H1 (cell line): Measurements from ENCODE around the gene SPATS1. TPM values are rescaled to one million over a fixed set of nuclear protein-coding genes. Genes with fewer than 3 reads are reported as not detected.

Source experiments
- CEBPB ChIP-seq: IDR thresholded peaks from 2 replicates; pipeline ENCODE4 v1.6.1; 2012; ENCODE audit warnings: low read depth, low read length
- JUN ChIP-seq: IDR thresholded peaks from 2 replicates; pipeline ENCODE4 v1.6.1; 2011; ENCODE audit warnings: low read depth, mild to moderate bottlenecking, improper control_type of control experiment, low read length
- SIRT6 ChIP-seq: IDR thresholded peaks from one replicate; pipeline ENCODE4 v1.7.1; 2012; ENCODE audit warnings: low read length, inconsistent platforms
- TCF12 ChIP-seq: IDR thresholded peaks from 2 replicates; pipeline ENCODE4 v1.6.1; 2011; ENCODE audit warnings: low read depth, mild to moderate bottlenecking, low read length
- TEAD4 ChIP-seq: IDR thresholded peaks from 2 replicates; pipeline ENCODE4 v1.6.1; 2012; ENCODE audit warnings: low read depth, low read length, inconsistent platforms, mixed read lengths
- polyA plus RNA-seq, 7 experiments: library from polyadenylated mRNA; depleted of rRNA in 3 of 7; stranded (reverse) in 5 of 7; unstranded in 2 of 7; fragments of >200 nt in 5 of 7; fragments of 200-250 nt in 2 of 7; gene quantifications; 1 replicate in 5 of 7; 2 replicates in 1 of 7; 4 replicates in 1 of 7; pipeline versions ENCODE4 v1.2.1 to v1.2.3, GENCODE V29; 2011 to 2013; ENCODE audit warnings: missing spikeins in 2 of 7, mixed read lengths in 2 of 7
- total RNA-seq: library from RNA; stranded (reverse); fragmentation: NEBNext Ultra II Directional; extraction: Animal tissue kit (Norgen Biotek cat#: 25700); gene quantifications from 2 replicates; pipeline ENCODE4 v1.2.1, GENCODE V29; 2021

Gene SPATS1
- total and polyA plus RNA-seq, 2 of the 8 experiments (the other 6 are each of a cell fraction or from before 2014, with no cell fraction given) = not detected

DNA sequence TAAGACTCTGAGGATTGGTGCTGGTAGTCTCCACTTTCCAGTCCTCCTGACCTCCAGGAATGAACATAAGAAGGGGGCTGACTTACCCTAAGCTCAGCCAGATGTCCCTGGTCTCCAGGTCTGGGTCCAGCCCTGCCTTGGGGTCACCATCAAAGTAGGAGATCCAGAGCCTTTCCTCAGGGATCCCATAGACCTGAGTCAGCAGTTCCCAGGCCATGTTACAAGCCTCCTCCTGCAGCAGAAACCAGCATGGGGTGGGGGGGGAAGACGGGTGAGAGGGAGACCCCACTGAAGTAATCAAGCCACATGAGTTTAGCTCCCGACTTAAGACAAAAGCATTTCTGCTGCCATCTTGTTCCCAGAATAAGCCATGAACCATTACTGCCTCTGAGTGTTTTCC is 31.1 kb upstream of the SPATS1 start (continued):
- no peak for TF ChIP-seq JUN
- no peak for TF ChIP-seq CEBPB
- TF ChIP-seq TCF12 = no peak
- no peak for TF ChIP-seq TEAD4
- no peak for TF ChIP-seq SIRT6
